HEK293 (cell line): ENCODE results near the gene KCNJ14.

Experiments
- AEBP2 ChIP-seq: fragments of 450-650 bp; formaldehyde crosslinking; IDR thresholded peaks from 2 replicates; pipeline ENCODE4 v1.5.1; 2016; ENCODE audit warnings: missing biosample characterization, missing genetic modification characterization, borderline replicate concordance
- ELK4 ChIP-seq: IDR thresholded peaks from 2 replicates; pipeline ENCODE4 v1.6.1; 2011; ENCODE audit warnings: mild to moderate bottlenecking, low read depth, low read length, borderline replicate concordance
- GLIS1 ChIP-seq: fragments of 450-650 bp; formaldehyde crosslinking; IDR thresholded peaks from 2 replicates; pipeline ENCODE4 v1.5.1; 2016; ENCODE audit warnings: missing biosample characterization, missing genetic modification characterization
- HOXC10 ChIP-seq: sonication (generic); formaldehyde crosslinking; IDR thresholded peaks from 2 replicates; pipeline ENCODE4 v1.8.1; 2023; ENCODE audit warnings: mild to moderate bottlenecking, missing genetic modification reagents
- KLF1 ChIP-seq: fragments of 450-650 bp; formaldehyde crosslinking; IDR thresholded peaks from 2 replicates; pipeline ENCODE4 v1.5.1; 2016; ENCODE audit warnings: missing biosample characterization, missing genetic modification characterization
- KLF10 ChIP-seq: fragments of 450-650 bp; IDR thresholded peaks from 2 replicates; pipeline ENCODE4 v1.5.1; 2018; ENCODE audit warnings: missing biosample characterization, mild to moderate bottlenecking, missing genetic modification characterization
- KLF7 ChIP-seq: fragments of 450-650 bp; formaldehyde crosslinking; IDR thresholded peaks from 2 replicates; pipeline ENCODE4 v1.5.1; 2016; ENCODE audit warnings: missing biosample characterization, missing genetic modification characterization, borderline replicate concordance
- KLF8 ChIP-seq: fragments of 450-650 bp; formaldehyde crosslinking; IDR thresholded peaks from 2 replicates; pipeline ENCODE4 v1.5.1; 2016; ENCODE audit warnings: missing biosample characterization, missing genetic modification characterization
- OVOL3 ChIP-seq: fragments of 450-650 bp; formaldehyde crosslinking; IDR thresholded peaks from 2 replicates; pipeline ENCODE4 v1.5.1; 2016; ENCODE audit warnings: missing biosample characterization, missing genetic modification characterization
- SCRT2 ChIP-seq: fragments of 450-650 bp; formaldehyde crosslinking; IDR thresholded peaks from 2 replicates; pipeline ENCODE4 v1.5.1; 2016; ENCODE audit warnings: missing biosample characterization, missing genetic modification characterization
- SP7 ChIP-seq: fragments of 450-650 bp; formaldehyde crosslinking; IDR thresholded peaks from 2 replicates; pipeline ENCODE4 v1.5.1; 2016; ENCODE audit warnings: missing biosample characterization, missing genetic modification characterization
- YY2 ChIP-seq: fragments of 450-650 bp; formaldehyde crosslinking; IDR thresholded peaks from 2 replicates; pipeline ENCODE4 v1.5.1; 2016; ENCODE audit warnings: missing biosample characterization, missing genetic modification characterization
- ZBTB20 ChIP-seq: fragments of 450-650 bp; formaldehyde crosslinking; IDR thresholded peaks from 2 replicates; pipeline ENCODE4 v1.5.1; 2016; ENCODE audit warnings: missing biosample characterization, missing genetic modification characterization
- ZBTB8A ChIP-seq: fragments of 450-650 bp; formaldehyde crosslinking; IDR thresholded peaks from 2 replicates; pipeline ENCODE4 v1.5.1; 2016; ENCODE audit warnings: missing biosample characterization, missing genetic modification characterization
- ZIC2 ChIP-seq: fragments of 450-650 bp; formaldehyde crosslinking; IDR thresholded peaks from 2 replicates; pipeline ENCODE4 v1.5.1; 2016; ENCODE audit warnings: missing biosample characterization, missing genetic modification characterization
- ZNF10 ChIP-seq: fragments of 450-650 bp; formaldehyde crosslinking; IDR thresholded peaks from 2 replicates; pipeline ENCODE4 v1.5.1; 2017; ENCODE audit warnings: missing biosample characterization, missing genetic modification characterization
- ZNF157 ChIP-seq: fragments of 450-650 bp; formaldehyde crosslinking; IDR thresholded peaks from 2 replicates; pipeline ENCODE4 v1.5.1; 2016; ENCODE audit warnings: missing biosample characterization, missing genetic modification characterization
- ZNF175 ChIP-seq: fragments of 450-650 bp; formaldehyde crosslinking; IDR thresholded peaks from 2 replicates; pipeline ENCODE4 v1.5.1; 2016; ENCODE audit warnings: missing biosample characterization, missing genetic modification characterization
- ZNF221 ChIP-seq: fragments of 450-650 bp; formaldehyde crosslinking; IDR thresholded peaks from 2 replicates; pipeline ENCODE4 v1.5.1; 2017; ENCODE audit warnings: missing biosample characterization, missing genetic modification characterization, borderline replicate concordance
- ZNF341 ChIP-seq: fragments of 450-650 bp; formaldehyde crosslinking; IDR thresholded peaks from 2 replicates; pipeline ENCODE4; 2016; ENCODE audit warnings: low read depth, missing biosample characterization, missing genetic modification characterization
- ZNF501 ChIP-seq: fragments of 450-650 bp; formaldehyde crosslinking; IDR thresholded peaks from 2 replicates; pipeline ENCODE4 v1.5.1; 2016; ENCODE audit warnings: missing biosample characterization, missing genetic modification characterization
- ZNF521 ChIP-seq: fragments of 450-650 bp; formaldehyde crosslinking; IDR thresholded peaks from 2 replicates; pipeline ENCODE4 v1.5.1; 2017; ENCODE audit warnings: missing biosample characterization, mild to moderate bottlenecking, missing genetic modification characterization
- ZNF561 ChIP-seq: fragments of 450-650 bp; IDR thresholded peaks from 2 replicates; pipeline ENCODE4 v1.5.1; 2018; ENCODE audit warnings: missing biosample characterization, missing genetic modification characterization, borderline replicate concordance
- ZNF639 ChIP-seq: fragments of 450-650 bp; formaldehyde crosslinking; IDR thresholded peaks from 2 replicates; pipeline ENCODE4 v1.5.1; 2016; ENCODE audit warnings: missing biosample characterization, missing genetic modification characterization
- ZNF776 ChIP-seq: fragments of 450-650 bp; formaldehyde crosslinking; IDR thresholded peaks from 2 replicates; pipeline ENCODE4 v1.5.0; 2017; ENCODE audit warnings: missing biosample characterization, missing genetic modification characterization, borderline replicate concordance
- ZNF843 ChIP-seq: fragments of 450-650 bp; formaldehyde crosslinking; IDR thresholded peaks from 2 replicates; pipeline ENCODE4 v1.5.1; 2016; ENCODE audit warnings: missing biosample characterization, missing genetic modification characterization
- ZSCAN16 ChIP-seq: fragments of 450-650 bp; formaldehyde crosslinking; IDR thresholded peaks from 2 replicates; pipeline ENCODE4 v1.5.1; 2016; ENCODE audit warnings: missing biosample characterization, missing genetic modification characterization
- ZXDB ChIP-seq: fragments of 450-650 bp; formaldehyde crosslinking; IDR thresholded peaks from 2 replicates; pipeline ENCODE4 v1.5.1; 2016; ENCODE audit warnings: missing biosample characterization, missing genetic modification characterization
- TF ChIP-seq, protein P1 (sequence below): fragments of 450-650 bp; formaldehyde crosslinking; IDR thresholded peaks from 2 replicates; pipeline ENCODE4 v1.5.1; 2016; ENCODE audit warnings: missing biosample characterization, missing genetic modification characterization
- TF ChIP-seq, protein P2 (sequence below): fragments of 450-650 bp; formaldehyde crosslinking; IDR thresholded peaks from 2 replicates; pipeline ENCODE4 v1.5.1; 2016; ENCODE audit warnings: missing biosample characterization, missing genetic modification characterization

Gene KCNJ14

GRCh38 chr19:48469289-48469881 is 14.0 kb downstream of the KCNJ14 start, which contains the start of gene CYTH2 (continued):
- peak; percentile 81; the same call in 1 of the 2 replicates for TF ChIP-seq KLF7 (tag by site-specific recombination)
- TF ChIP-seq ELK4, result peak; percentile 52; the same call in 1 of the 2 replicates
- TF ChIP-seq SP7, result peak; percentile 76
- 0 out of 2 replicates have a peak, but pooled peaks have one; percentile 26 for TF ChIP-seq OVOL3 (tag by site-specific recombination)
- TF ChIP-seq SCRT2 (tag by site-specific recombination), result 0 out of 2 replicates have a peak, but pooled peaks have one; percentile 21
- TF ChIP-seq ZIC2, result 0 out of 2 replicates have a peak, but pooled peaks have one; percentile 7
- no peak for TF ChIP-seq HOXC10 (CRISPR knock-in tag)
- TF ChIP-seq, protein P1, sequence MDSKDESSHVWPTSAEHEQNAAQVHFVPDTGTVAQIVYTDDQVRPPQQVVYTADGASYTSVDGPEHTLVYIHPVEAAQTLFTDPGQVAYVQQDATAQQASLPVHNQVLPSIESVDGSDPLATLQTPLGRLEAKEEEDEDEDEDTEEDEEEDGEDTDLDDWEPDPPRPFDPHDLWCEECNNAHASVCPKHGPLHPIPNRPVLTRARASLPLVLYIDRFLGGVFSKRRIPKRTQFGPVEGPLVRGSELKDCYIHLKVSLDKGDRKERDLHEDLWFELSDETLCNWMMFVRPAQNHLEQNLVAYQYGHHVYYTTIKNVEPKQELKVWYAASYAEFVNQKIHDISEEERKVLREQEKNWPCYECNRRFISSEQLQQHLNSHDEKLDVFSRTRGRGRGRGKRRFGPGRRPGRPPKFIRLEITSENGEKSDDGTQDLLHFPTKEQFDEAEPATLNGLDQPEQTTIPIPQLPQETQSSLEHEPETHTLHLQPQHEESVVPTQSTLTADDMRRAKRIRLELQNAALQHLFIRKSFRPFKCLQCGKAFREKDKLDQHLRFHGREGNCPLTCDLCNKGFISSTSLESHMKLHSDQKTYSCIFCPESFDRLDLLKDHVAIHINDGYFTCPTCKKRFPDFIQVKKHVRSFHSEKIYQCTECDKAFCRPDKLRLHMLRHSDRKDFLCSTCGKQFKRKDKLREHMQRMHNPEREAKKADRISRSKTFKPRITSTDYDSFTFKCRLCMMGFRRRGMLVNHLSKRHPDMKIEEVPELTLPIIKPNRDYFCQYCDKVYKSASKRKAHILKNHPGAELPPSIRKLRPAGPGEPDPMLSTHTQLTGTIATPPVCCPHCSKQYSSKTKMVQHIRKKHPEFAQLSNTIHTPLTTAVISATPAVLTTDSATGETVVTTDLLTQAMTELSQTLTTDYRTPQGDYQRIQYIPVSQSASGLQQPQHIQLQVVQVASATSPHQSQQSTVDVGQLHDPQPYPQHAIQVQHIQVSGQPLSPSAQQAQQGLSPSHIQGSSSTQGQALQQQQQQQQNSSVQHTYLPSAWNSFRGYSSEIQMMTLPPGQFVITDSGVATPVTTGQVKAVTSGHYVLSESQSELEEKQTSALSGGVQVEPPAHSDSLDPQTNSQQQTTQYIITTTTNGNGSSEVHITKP, result peak; percentile 94
- no peak for TF ChIP-seq ZNF521 (tag by site-specific recombination)
- TF ChIP-seq GLIS1 (tag by site-specific recombination), result peak; percentile 37; the same call in 1 of the 2 replicates
- peak; percentile 94 for TF ChIP-seq ZNF561
- no peak for TF ChIP-seq ZNF639 (tag by site-specific recombination)
- TF ChIP-seq AEBP2 (tag by site-specific recombination), result no peak
- no peak for TF ChIP-seq ZNF175 (tag by site-specific recombination)
- peak; percentile 100 for TF ChIP-seq ZBTB8A (tag by site-specific recombination)
- TF ChIP-seq ZXDB (tag by site-specific recombination), result peak; percentile 87
- peak; percentile 73 for TF ChIP-seq KLF8
- TF ChIP-seq ZSCAN16, result 0 out of 2 replicates have a peak, but pooled peaks have one; percentile 55
- TF ChIP-seq ZNF10, result 0 out of 2 replicates have a peak, but pooled peaks have one; percentile 27
- TF ChIP-seq ZBTB20, result 0 out of 2 replicates have a peak, but pooled peaks have one; percentile 15
- TF ChIP-seq ZNF843 (tag by site-specific recombination), result peak; percentile 60
- TF ChIP-seq KLF10, result peak; percentile 56; the same call in 1 of the 2 replicates
- TF ChIP-seq ZNF341 (tag by site-specific recombination), result peak; percentile 58
- TF ChIP-seq KLF1 (tag by site-specific recombination), result peak; percentile 80
- TF ChIP-seq ZNF776, result no peak
- no peak for TF ChIP-seq ZNF221
- TF ChIP-seq ZNF501 (tag by site-specific recombination), result peak; percentile 81; the same call in 1 of the 2 replicates
- TF ChIP-seq YY2, result peak; percentile 55; the same call in 1 of the 2 replicates
- TF ChIP-seq, protein P2, sequence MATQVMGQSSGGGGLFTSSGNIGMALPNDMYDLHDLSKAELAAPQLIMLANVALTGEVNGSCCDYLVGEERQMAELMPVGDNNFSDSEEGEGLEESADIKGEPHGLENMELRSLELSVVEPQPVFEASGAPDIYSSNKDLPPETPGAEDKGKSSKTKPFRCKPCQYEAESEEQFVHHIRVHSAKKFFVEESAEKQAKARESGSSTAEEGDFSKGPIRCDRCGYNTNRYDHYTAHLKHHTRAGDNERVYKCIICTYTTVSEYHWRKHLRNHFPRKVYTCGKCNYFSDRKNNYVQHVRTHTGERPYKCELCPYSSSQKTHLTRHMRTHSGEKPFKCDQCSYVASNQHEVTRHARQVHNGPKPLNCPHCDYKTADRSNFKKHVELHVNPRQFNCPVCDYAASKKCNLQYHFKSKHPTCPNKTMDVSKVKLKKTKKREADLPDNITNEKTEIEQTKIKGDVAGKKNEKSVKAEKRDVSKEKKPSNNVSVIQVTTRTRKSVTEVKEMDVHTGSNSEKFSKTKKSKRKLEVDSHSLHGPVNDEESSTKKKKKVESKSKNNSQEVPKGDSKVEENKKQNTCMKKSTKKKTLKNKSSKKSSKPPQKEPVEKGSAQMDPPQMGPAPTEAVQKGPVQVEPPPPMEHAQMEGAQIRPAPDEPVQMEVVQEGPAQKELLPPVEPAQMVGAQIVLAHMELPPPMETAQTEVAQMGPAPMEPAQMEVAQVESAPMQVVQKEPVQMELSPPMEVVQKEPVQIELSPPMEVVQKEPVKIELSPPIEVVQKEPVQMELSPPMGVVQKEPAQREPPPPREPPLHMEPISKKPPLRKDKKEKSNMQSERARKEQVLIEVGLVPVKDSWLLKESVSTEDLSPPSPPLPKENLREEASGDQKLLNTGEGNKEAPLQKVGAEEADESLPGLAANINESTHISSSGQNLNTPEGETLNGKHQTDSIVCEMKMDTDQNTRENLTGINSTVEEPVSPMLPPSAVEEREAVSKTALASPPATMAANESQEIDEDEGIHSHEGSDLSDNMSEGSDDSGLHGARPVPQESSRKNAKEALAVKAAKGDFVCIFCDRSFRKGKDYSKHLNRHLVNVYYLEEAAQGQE (tag by site-specific recombination), result 0 out of 2 replicates have a peak, but pooled peaks have one; percentile 35
- no peak for TF ChIP-seq ZNF157 (tag by site-specific recombination)
